ENCODE data around the gene ANKRD2.

GRCh38 chr10:97529685-97530465 is 42.7 kb upstream of the ANKRD2 start:
- TF ChIP-seq, protein P1, sequence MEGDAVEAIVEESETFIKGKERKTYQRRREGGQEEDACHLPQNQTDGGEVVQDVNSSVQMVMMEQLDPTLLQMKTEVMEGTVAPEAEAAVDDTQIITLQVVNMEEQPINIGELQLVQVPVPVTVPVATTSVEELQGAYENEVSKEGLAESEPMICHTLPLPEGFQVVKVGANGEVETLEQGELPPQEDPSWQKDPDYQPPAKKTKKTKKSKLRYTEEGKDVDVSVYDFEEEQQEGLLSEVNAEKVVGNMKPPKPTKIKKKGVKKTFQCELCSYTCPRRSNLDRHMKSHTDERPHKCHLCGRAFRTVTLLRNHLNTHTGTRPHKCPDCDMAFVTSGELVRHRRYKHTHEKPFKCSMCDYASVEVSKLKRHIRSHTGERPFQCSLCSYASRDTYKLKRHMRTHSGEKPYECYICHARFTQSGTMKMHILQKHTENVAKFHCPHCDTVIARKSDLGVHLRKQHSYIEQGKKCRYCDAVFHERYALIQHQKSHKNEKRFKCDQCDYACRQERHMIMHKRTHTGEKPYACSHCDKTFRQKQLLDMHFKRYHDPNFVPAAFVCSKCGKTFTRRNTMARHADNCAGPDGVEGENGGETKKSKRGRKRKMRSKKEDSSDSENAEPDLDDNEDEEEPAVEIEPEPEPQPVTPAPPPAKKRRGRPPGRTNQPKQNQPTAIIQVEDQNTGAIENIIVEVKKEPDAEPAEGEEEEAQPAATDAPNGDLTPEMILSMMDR (IDR thresholded peaks at IDR 0.05; ENCODE audit: insufficient read depth, low read length, poor library complexity, severe bottlenecking): no peak
- TF ChIP-seq EZH2phosphoT487 (conservative IDR thresholded peaks at IDR 0.05; ENCODE audit: low read length): no peak

Measured in SU-DHL-6 (cell line).